ENCODE results near the gene POMT2.

GRCh38 chr14:77230914-77231313 is 89.8 kb downstream of the POMT2 start:
- TF ChIP-seq, protein P1, sequence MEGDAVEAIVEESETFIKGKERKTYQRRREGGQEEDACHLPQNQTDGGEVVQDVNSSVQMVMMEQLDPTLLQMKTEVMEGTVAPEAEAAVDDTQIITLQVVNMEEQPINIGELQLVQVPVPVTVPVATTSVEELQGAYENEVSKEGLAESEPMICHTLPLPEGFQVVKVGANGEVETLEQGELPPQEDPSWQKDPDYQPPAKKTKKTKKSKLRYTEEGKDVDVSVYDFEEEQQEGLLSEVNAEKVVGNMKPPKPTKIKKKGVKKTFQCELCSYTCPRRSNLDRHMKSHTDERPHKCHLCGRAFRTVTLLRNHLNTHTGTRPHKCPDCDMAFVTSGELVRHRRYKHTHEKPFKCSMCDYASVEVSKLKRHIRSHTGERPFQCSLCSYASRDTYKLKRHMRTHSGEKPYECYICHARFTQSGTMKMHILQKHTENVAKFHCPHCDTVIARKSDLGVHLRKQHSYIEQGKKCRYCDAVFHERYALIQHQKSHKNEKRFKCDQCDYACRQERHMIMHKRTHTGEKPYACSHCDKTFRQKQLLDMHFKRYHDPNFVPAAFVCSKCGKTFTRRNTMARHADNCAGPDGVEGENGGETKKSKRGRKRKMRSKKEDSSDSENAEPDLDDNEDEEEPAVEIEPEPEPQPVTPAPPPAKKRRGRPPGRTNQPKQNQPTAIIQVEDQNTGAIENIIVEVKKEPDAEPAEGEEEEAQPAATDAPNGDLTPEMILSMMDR (conservative IDR thresholded peaks at IDR 0.05) = no peak
- TF ChIP-seq ZFX (IDR thresholded peaks at IDR 0.05) = no peak
